Posterior vena cava (tissue), 2 donors: ENCODE results near the gene CTSO. TPM values are rescaled to one million over a fixed set of nuclear protein-coding genes. Genes with fewer than 3 reads are reported as not detected.
"Not testable (repeated sequence)": the region's sequence is repeated elsewhere in the genome, so short reads cannot be mapped to it uniquely, and the experiment has no call there.

Experiments used
- DNase-seq: peaks from one replicate; pipeline ENCODE4 v3.0.0-alpha.2; 2020; ENCODE audit warnings: low spot score
- intact Hi-C, 2 donors: fragments of 100-400 bp; cut with DNase I; formaldehyde crosslinking; loops; one replicate each; pipeline versions ENCODE4 v1.14.1 to v1.14.2; 2022 to 2023
- total RNA-seq, 2 donors: library from RNA; stranded (reverse); fragmentation: NEBNext Ultra II Directional; extraction: Animal tissue kit (Norgen Biotek cat#: 25700); gene quantifications; one replicate each; pipeline ENCODE4 v1.2.1, GENCODE V29; 2021
- donor health status: DM: yes; HTN: yes; CAD: no.
- donor health status: DM: yes; HTN: yes; CAD: no.

Gene CTSO
- total RNA-seq, 2 donors from 2014 or later = 15.0 to 23.8 TPM

- no peak for DNase-seq
- intact Hi-C loops = no loop called here
These were observed 6.9 kb upstream of the CTSO start for GRCh38 chr4:155960522-155960921.

GRCh38 chr4:155959417-155959816 lies 5.8 kb upstream of the CTSO start:
- intact Hi-C loops = loop anchor here in 1 of 2 donors (10.0 kb wide), 1 partner anchor 155 kb away; no protein-coding TSS in a partner anchor
- no peak for DNase-seq

GRCh38 chr4:155956461-155956860 lies 2.8 kb upstream of the CTSO start:
- DNase-seq = no peak
- intact Hi-C loops = loop anchor here in 1 of 2 donors (10.0 kb wide), 1 partner anchor 152 kb away; no protein-coding TSS in a partner anchor

- DNase-seq = no peak
- intact Hi-C loops = loop anchor here in 1 of 2 donors (5.0 to 10.0 kb wide), 2 partner anchors 150 to 513 kb away; no protein-coding TSS in a partner anchor
These were observed 1.3 kb upstream of the CTSO start for GRCh38 chr4:155954939-155955338.

GRCh38 chr4:155954118-155954685 lies 536 bp upstream of the CTSO start:
- no peak for DNase-seq
- intact Hi-C loops = loop anchor here in 1 of 2 donors (5.0 to 10.0 kb wide), 2 partner anchors 149 to 512 kb away; no protein-coding TSS in a partner anchor

GRCh38 chr4:155952501-155952901 lies 1.2 kb downstream of the CTSO start:
- no peak for DNase-seq
- intact Hi-C loops = loop anchor here in 1 of 2 donors (5.0 to 10.0 kb wide), 2 partner anchors 148 to 510 kb away; no protein-coding TSS in a partner anchor

GRCh38 chr4:155950461-155950860 lies 3.2 kb downstream of the CTSO start:
- intact Hi-C loops = loop anchor here in 1 of 2 donors (5.0 to 10.0 kb wide), 2 partner anchors 146 to 508 kb away; no protein-coding TSS in a partner anchor
- DNase-seq = no peak

- DNase-seq = no peak
- intact Hi-C loops = no loop called here
These were observed 5.1 kb downstream of the CTSO start for GRCh38 chr4:155948541-155948940.

GRCh38 chr4:155946486-155946885 lies 7.2 kb downstream of the CTSO start:
- DNase-seq = no peak
- intact Hi-C loops = no loop called here

- intact Hi-C loops = no loop called here
- no peak for DNase-seq
These were observed 9.2 kb downstream of the CTSO start for GRCh38 chr4:155944516-155944915.

- intact Hi-C loops = no loop called here
These were observed 9.9 kb downstream of the CTSO start for GRCh38 chr4:155943605-155944291.

GRCh38 chr4:155941820-155942219 lies 11.8 kb downstream of the CTSO start:
- intact Hi-C loops = no loop called here
- DNase-seq = no peak

More at GRCh38 chr4:155943605-155944291, 9.9 kb downstream of the CTSO start:
- no peak for DNase-seq

GRCh38 chr4:155941085-155941790 lies 12.4 kb downstream of the CTSO start:
- intact Hi-C loops = no loop called here
- DNase-seq = no peak

GRCh38 chr4:155935389-155935986 lies 18.2 kb downstream of the CTSO start:
- intact Hi-C loops = no loop called here
- DNase-seq = no peak

- DNase-seq, intact Hi-C loops: not testable (repeated sequence)
These were observed 19.0 kb downstream of the CTSO start for GRCh38 chr4:155934634-155935033.

GRCh38 chr4:155931634-155932033 lies 22.0 kb downstream of the CTSO start:
- intact Hi-C loops = no loop called here
- no peak for DNase-seq

GRCh38 chr4:155930330-155930729 lies 23.3 kb downstream of the CTSO start:
- intact Hi-C loops = no loop called here
- DNase-seq = no peak

GRCh38 chr4:155929833-155930232 lies 23.8 kb downstream of the CTSO start:
- intact Hi-C loops = no loop called here
- DNase-seq = no peak

- no peak for DNase-seq
- intact Hi-C loops = no loop called here
These were observed 29.0 kb downstream of the CTSO start for GRCh38 chr4:155924637-155925036.

GRCh38 chr4:155921597-155921996 lies 32.1 kb downstream of the CTSO start:
- DNase-seq = no peak
- intact Hi-C loops = no loop called here
